NCI-H146 (cell line): ENCODE results near the gene LGALS1.
A peak's percentile ranks its signal among the peaks of the same experiment; 100 is the strongest.
"Not testable (repeated sequence)": the region's sequence is repeated elsewhere in the genome, so short reads cannot be mapped to it uniquely, and the experiment has no call there.

Experiments used
- DNase-seq: peaks from one replicate; lab custom pipeline; 2025; lab: John Stamatoyannopoulos, UW

Gene LGALS1

DNA sequence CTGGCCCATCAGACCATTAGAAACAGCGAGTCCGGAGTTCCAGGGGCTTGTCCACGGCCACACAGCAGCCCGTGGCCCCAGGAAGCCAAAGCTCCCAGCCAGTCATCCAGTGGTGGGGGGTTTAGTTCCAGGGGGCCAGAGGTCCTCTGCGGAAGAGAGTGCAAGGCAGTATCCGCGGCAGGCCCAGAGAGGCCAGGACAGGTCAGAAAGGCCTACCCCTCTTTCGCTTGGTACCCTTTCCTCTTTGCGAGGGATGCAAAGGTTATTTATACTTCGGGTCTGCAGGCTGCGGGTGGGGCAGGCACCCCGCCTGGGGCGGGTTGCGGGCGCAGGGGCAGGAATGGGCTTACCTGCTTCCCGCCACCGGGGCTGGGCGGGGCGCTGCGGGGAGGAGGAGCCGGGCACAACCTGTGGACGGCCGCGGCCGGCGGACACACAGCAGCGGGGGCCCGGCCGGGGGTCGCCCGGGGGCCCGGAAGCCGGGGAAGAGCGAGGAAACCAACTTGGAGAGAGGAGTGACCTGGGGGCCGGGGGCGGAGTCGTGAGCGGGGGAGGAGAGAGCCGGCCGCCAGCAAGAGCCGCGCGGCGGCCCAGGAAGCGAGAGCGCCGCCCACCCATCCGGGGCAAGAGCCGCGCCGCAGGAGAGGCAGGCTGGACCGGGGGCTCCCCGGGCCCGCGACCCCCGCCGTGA is 36.2 kb upstream of the LGALS1 start, which contains the start of gene SH3BP1:
SH3BP1 (plus strand) TSS at position 600 of the 691 bp plus-strand sequence. CDS start 119 bp downstream, outside the sequence.
- peak; percentile 58 for DNase-seq

DNA sequence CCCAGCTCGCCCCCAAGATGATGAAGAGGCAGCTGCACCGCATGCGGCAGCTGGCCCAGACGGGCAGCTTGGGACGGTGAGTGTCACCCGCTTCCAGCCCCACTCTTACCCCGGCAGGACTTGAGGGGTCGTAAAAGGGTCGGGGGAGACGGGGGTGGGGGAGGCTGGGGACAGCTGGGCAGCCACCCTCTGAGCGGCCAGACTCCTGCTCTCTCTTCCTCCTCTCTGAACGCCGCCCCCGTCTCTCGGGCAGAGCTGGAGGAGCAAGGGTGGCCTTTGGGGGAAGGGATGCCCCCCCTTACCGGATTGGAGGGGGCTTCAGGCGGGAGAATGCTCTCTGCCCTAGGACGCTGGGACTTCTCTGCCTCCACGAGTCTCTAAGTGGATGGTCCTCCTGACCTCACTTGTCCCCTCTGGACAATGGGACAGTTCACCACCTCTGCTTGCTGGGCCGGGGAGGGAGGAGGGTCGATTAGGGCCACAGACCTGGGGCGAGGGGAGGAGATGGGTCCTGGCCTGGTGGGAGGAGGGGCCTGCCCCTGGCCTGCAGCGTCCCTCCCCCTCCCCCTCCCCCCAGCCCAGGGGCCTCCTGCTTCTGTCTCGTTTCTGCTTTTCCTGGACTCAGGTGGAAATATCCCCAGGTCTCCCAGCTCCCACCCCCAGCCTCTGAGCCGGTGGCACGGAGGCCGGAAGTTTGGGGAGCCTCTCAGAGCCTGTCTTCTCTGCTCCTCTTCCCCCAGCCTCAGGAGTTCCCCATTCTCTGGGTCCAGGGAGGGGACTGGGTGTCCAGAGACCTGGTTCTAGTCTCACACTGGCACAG is 35.5 kb upstream of the LGALS1 start:
- peak; percentile 5 for DNase-seq

DNA sequence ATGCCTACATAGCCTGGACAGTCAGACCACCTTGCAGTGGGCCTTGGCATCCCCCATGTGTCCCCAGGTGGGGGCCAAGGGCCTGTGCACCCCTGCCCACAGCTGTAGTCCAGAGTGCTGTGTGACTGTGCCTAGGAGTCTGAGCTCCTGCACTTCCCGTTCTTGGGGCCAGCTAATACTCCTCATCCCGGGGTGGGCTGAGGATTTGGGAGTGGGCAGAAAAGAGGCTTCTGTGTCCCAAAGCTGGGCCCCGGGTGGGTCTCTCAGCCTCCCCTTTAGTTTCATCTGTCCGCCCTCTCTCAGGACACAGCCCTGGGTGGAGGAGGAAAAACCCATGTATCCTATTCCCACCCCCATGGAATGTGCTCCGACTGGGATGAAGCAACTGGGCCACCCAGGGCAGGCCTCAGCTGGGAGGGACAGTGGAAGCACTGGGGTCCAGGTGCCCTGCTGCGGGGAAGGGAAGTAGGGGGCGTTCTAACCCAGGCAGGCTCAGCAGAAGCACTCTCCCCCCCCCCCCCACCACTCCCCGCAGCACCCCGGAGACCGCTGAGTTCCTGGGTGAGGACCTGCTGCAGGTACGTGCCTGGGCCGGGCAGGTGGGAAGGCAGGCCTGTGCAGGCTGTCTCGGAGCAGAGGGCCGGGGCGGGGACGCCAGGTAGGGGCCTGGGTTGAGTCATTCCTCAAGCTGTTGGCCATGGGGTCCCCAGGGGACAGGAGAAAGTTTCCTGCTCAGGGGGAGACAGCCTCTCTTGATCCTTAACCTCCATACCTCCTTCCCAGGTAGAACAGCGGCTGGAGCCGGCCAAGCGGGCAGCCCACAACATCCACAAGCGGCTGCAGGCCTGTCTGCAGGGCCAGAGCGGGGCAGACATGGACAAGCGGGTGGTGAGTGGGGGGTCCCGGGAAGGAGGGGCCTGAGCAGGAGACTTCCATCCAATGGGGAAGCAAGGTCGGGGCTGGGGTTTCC is 34.6 kb upstream of the LGALS1 start:
- no peak for DNase-seq

DNA sequence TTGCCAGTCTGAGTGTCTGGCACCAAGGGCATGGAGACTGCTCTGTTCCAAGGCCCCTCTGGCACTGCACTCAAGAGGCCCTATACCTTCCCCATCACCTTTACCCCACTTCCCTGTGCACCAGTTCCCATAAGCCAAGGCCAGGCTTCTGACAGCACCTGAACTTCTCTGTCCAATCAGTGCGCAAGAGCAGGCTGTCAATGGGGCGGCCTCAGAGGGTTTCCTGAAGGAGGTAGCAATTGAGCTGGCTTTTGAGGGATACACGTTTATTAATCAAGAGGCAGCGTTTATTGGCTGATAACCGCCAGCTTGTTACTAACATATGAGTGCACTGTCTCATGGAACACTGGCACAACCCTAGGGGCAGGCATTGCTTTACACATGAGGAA is 33.9 kb upstream of the LGALS1 start:
- no peak for DNase-seq

DNA sequence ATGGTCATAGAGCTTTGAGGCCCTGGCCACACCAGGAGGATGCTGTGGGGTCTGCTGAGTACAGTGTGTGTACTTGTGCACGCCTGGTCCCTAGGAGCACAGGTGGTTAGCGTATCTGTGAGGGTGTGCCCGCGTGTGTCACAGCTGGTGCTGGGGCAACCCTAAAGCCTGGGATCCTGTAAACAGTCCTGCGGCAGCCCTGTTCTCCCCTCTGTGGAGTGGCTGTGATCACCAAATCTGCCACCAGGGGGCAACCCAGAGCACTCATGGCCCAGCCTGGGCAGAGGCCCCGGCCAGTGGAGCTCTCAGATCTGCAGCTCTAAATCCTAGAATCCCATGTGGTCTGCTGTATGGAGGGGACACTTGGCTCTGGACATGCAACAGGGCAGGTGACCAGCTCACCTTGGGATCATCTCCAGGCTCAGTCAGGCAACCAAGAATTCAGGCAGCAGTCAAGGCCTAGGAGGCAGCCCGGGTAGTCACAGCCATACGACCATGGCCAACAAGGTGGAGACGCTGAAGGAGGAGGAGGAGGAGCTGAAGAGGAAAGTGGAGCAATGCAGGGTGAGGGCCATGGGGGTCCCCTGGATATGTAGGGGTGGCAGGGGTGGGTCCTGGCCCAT is 32.1 kb upstream of the LGALS1 start:
- DNase-seq = peak; percentile 32

DNA sequence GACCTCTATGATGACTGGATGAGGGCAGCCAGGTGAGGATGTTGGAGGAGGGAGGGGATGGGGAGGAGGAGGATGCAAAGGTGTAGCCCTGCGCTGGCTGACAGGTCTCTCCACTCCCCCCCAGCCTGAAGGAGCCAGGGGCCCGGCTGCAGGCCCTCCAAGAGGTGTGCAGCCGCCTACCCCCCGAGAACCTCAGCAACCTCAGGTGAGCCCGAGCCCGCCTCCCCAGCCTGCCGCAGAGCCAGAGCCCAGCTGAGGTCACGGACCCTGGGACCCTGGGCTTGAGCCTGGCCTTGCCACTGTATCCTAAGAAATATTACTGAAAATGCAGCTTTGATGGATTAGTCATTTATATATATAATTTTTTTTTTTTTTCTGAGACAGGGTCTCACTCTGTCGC is 28.1 kb upstream of the LGALS1 start:
- DNase-seq = no peak

DNA sequence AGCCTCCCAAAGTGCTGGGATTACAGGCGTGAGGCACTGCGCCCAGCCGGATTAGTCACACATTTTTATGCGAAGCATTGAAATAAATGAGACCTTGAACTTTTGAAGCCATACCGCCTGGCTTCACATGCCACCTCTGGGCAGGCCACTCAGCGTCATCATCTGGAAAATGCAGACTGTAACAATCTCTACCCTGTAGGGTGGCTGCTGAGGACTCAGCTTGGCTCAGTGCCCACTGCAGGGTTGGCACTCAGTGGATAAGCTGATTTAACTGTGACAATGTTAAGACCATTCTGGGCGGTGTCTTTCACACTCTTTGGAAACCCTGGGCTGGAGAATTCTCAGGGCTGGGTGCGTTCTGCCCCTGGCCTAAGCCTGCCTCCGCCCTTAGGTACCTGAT is 27.5 kb upstream of the LGALS1 start:
- no peak for DNase-seq

DNA sequence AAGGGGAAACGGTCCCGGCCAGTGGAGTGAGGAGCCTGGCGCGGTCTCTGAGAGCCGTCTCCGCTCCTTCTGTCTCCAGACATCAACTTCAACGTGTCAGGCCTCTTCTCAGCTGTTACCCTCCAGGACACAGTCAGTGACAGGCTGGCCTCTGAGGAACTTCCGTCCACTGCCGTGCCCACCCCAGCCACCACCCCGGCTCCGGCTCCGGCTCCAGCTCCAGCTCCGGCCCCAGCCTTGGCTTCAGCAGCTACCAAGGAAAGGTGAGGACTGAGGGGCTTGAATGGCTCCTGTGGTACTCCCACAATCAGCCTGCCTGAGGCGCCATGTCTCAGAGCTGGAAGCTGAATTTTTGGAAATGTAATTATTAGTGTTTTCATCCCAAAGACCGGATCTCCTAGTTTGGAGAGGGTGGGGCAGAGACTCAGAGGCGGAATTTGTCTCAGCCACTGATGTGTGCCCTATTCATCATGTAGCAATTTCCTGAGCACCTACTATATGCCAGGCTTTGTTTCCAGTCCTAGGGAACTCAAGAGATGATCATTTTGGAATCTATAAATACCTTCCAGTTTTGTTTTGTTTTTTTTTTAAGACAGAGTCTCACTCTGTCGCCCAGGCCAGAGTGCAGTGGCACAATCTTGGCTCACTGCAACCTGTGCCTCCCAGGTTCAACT is 24.8 kb upstream of the LGALS1 start:
- DNase-seq = no peak

DNA sequence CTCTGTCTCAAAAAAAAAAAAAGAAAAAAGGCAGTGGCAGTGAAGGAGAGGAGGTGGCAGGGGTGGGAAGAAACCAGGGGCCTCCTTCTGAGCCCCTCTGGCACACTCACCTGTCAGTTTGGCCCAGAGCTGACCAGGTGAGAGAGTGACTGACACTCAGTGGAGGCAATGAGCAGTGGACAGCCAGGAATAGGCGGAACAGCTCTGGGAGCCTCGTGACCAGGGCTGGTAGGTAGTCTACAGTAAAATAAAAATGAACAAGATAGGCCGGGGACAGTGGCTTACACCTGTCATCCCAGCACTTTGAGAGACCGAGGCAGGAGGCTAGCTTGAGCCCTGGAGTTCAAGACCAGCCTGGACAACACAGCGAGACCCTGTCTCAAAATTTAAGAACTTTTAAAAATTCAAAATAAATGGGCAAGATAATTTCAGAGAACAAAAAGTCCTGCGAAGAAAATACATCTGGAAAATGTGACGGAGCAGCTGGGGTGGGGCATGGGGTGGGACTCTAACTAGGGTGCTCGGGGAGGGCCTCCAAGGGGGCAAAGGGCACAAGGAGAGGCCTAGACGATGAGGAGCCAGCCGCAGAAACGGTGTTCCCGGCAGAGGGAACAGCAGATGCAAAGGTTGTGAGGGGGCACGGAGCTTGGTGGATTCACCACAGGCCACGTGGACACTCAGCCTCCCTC is 20.7 kb upstream of the LGALS1 start:
- no peak for DNase-seq

DNA sequence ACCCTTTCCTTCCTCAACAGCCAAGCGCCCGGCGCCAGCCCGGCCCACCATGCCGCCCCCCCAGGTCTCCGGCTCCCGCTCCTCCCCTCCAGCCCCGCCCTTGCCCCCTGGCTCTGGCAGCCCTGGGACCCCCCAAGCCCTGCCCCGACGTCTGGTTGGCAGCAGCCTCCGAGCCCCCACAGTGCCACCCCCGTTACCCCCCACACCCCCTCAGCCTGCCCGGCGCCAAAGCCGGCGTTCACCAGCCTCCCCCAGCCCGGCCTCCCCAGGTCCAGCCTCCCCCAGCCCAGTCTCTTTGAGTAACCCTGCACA is 20.2 kb upstream of the LGALS1 start:
- DNase-seq = no peak

DNA sequence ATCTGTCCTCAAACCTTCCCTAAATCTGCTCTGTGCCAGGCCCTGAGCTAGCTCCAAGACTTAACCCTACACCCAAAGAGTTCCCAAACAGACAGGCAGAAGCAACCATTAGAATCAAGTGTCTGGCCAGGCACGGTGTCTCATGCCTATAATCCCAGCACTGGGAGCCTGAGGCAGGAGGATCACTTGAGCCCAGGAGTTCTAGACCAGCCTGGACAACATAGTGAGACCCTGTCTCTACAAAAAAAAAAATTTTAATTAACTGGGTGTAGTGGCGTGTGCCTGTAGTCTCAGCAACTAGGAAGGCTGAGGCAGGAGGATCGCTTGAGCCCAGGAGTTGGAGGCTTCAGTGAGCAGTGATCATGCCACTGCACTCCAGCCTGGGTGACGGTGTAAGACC is 18.9 kb upstream of the LGALS1 start:
- not testable (repeated sequence) for DNase-seq

DNA sequence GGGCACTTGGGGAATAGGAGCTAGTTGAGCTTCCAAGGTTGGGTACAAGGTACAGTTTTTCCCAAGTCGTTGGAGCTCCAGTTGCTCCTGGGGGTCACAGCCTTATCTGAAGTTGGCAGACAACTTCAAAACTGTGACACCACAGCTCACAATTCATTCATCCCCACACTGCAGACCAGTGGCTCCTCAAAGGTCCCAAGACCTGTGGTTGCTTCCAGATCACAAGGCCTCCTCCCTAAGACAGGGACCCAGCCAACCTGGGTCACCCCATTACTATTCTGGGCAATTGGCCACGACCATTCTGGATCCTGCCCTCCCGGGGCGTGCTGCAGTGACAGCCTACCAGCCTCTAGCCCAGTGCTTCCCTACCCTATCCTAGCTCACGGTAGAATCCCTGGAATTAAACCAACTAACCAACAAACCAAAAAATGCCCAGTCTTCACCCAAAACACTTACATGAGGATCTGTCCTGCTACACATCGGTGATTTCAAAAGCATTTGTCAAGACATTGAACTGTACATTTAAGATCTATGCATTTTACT is 17.8 kb upstream of the LGALS1 start:
- no peak for DNase-seq

DNA sequence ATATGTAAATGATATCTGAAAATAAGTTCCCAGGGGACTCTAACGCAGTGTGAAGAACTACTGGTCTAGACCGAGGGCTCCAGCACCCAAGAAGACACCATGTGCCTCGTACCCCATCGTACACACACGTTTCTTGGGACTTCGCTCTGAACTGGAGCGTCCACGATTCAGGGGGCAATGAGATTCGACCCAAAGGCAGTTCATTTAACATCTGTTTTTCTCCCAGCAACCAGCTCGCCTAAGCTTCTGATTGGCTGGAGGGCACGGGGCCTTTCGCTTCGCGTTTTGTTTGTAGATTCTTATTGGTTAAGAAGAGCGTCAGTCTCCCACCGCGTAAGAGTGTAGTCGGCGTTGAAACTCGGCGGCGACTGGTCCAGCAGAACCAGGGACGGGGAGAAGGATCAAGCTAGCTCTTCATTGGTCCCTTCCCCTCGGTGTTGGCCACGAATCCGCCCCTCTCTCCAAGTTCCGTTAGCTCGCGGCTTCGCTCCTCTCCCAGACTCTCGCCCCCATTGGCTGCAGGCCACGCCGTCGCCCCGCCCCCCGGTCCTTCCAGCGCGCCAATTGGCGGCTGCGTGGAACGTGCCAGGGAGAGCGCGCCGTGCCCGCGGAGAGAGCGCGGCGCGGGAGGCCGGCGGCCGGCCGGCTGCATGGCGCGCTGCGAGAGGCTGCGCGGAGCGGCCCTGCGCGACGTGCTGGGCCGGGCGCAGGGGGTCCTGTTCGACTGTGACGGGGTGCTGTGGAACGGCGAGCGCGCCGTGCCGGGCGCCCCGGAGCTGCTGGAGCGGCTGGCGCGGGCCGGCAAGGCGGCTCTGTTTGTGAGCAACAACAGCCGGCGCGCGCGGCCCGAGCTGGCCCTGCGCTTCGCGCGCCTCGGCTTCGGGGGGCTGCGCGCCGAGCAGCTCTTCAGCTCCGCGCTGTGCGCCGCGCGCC is 17.0 kb upstream of the LGALS1 start, which contains the start of gene PDXP:
PDXP (plus strand) TSS at position 591 of the 933 bp plus-strand sequence; CDS start at position 651, 60 bp downstream.
- peak; percentile 98 for DNase-seq

DNA sequence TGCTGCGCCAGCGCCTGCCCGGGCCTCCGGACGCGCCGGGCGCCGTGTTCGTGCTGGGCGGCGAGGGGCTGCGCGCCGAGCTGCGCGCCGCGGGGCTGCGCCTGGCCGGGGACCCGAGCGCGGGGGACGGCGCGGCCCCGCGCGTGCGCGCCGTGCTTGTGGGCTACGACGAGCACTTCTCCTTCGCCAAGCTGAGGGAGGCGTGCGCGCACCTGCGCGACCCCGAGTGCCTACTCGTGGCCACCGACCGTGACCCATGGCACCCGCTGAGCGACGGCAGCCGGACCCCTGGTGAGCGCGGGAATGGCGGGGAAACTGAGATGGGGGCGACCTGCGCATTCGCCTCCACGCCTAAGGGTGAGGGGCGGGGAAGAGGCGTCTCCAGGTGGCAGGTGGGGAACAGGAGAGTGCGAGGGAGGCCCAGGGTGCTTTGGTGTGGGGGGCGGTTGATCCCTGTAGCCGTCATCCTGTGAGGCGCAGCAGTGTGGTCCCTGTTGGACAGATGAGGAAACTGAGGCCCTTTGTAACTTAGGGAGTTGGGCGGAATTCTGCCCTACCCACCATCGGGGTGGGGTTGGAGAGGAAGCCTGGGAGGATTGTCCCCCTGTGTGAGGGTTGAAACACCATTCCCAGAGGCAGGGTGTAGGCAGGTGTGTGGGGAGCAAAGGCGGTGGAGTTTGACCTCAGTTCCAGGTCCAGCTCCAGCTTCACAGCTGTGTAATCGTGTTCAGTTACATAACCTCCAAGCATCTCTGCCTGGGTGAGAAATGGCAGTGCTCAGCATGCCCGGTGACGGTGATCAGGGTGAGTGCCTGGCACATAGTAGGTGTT is 16.2 kb upstream of the LGALS1 start:
- peak; percentile 41 for DNase-seq

DNA sequence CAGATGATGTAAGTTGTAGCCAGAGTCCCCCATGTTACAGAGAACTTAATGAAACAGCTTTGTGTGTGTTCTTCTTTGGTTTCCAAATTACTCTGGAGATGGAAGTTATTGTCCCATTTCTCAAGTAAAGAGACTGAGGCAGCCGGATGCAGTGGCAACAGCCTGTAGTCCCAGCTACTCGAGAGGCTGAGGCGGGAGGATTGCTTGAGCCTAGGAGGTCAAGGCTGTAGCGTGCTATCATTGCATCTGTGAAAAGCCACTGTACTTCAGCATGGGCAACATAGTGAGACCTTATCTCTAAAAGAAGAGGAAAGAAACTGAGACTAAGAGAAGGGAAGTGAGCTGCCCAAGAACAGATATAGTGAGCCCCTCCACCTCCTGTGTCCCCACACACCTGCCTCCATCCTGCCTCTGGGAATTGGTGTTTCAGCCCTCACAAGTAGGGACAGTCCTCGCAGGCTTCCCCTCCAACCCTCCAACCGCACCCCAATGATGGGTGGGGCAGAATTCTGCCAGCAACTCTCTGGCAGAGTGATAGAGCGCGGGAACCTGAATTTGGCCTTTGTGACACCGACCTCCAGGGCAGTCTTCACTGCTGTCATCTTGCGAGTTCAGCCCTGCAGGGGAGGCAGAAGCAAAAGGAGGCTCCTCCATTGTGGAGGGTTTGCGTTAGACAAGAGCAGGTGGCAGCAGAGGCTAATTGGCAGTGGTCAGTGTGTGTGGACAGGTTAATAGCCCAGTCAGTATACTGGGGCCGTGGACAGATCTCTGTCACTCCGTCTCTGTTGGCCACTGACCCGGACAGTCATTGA is 15.3 kb upstream of the LGALS1 start:
- no peak for DNase-seq

DNA sequence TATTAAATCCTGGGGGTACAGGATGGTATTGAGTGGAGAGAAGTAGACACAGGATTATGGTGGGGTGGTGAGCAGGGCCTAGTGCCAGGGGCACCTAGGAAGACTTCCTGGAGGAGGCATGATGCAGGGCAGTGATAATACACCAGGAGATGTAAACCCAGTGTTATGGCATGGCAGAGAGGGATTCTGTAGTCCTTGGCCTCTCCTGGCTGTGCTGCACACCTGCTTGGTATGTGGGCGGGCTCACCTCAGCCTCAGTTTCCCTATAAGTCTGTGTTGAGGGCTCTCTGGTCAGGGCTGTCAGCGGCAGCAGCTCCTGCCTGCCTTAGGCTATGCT is 14.8 kb upstream of the LGALS1 start:
- no peak for DNase-seq

DNA sequence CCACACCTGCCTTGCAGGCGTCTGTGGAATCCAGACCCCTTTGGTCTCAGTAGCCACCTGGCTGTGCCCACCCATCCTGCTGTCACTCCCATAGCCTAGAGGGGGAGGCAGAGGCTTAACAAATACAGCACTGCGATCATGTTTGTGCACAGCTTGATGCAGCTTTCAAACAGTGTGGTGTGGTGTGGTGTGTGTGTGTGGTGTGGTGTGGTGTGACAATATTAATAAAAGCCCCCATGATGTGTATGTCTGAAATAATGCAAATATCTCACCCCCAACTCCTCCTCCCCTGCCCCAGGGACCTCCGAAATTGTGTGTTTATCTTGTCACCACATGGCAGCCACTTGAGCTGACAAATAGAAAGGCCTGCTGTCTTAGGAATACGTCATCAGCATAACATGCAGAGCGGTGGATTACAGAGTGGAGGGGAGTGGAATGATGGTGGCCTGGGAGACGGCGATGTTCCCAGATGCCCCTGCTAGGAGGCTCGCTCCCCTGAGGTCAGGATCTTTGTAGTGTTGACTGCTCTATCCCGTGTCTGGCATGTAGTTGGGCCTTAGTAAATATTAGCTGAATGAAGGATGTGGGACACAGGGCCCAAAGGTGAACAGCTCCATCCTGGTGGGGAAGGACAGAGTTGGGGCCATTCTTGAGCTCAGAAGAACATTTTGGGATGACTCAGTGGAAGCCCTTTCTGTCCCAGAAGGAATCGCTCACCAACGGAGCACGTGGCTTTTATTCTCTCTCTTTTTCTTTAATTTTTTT is 14.1 kb upstream of the LGALS1 start:
- peak; percentile 55 for DNase-seq
